NOMO-1 treated with dmso at 0.1 percent for 144 hours (cell line): ENCODE data around the gene ZNF746.
"Not testable (repeated sequence)": the region's sequence is repeated elsewhere in the genome, so short reads cannot be mapped to it uniquely, and the experiment has no call there.

Experiments used
- DNase-seq: peaks from one replicate; lab custom pipeline; 2025; ENCODE audit not compliant: unreplicated experiment; lab: John Stamatoyannopoulos, UW

ZNF746 gene

GRCh38 chr7:149497467-149498261, at the start of gene ZNF746:
Gene ZNF746 (minus strand): TSS chr7:149497809. CDS start chr7:149497536, 273 bp downstream.
- no peak for DNase-seq

DNA sequence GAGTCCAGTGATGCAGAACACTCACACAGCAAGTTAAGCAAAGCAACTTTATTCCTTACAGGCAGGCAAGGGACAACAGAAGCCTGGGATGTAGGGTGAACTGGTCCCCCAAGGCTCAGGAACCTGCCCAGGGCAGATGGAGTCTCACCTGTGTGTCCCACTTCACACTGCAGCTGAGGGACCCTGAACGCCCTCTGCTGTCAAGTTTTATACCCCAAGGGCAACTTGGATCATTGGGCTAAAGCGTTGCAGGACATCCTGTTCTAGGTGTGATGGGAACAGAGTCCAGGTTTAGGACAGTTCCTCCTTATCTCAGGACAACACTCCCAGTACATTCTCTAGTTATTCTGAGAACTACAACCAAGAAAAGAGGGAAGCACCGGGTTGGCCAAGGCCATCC, 49.5 kb upstream of the ZNF746 start:
- no peak for DNase-seq

- DNase-seq: no peak
These were observed 48.7 kb upstream of the ZNF746 start for GRCh38 chr7:149546331-149546730.

DNA sequence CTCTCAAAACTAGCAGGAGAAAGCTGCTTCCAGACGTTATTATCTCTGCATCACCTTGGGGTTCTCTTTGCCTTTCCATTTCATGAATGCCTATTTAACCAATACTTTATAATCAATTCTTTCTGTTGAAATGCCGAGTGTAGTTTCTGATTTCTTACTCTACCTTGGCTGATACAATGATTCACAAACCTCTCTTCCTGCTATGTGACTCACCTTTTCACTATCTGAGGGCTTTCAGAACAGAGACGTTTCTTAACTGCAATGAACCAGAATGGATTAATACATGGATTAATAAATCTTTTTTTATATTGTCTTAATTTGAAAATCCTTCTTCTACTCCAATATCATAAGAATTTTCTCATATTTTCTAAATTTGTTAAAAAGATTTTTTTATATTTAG, 46.4 kb upstream of the ZNF746 start:
- DNase-seq: no peak

DNA sequence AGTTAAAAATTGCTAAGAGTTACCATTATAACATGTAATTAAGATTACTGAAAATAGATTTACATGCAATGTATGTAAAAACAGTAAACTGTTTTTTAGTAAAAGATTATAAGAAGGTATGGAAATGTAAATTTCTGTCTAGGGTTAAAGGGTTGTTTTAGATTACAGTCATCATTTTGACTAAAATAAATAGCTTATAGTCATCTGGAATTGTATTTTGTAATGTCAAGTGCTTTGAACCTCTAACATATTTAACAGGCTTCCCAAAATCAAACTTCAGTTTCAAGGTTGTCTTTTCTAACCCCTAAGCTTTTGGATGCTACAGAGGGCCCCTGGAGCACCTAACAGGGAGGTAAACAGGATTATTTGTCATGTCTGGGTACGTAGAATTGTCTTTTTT, 35.0 kb upstream of the ZNF746 start:
- no peak for DNase-seq

- no peak for DNase-seq
These were observed 31.6 kb upstream of the ZNF746 start for GRCh38 chr7:149529136-149529718.

DNA sequence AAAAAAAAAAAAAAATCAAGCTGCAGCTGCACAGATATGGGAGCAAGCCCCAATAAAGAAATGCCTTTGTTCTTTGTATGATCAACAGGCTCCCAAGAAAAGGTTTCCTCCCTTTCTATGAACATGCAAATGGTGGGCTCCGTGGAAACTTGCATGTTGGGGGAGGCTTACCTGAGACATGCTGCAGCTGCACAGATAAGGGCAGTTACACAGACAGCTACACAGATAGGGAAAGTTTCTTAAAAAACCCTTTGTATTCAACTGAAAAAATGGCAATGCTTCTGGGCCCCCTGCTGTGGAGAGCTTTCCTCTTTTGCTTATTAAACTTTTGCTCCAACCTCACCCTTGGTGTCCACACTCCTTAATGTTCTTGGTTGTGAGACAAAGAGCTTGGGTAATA, 29.8 kb upstream of the ZNF746 start:
- DNase-seq: no peak

GRCh38 chr7:149525280-149525679, 27.7 kb upstream of the ZNF746 start:
- no peak for DNase-seq

DNA sequence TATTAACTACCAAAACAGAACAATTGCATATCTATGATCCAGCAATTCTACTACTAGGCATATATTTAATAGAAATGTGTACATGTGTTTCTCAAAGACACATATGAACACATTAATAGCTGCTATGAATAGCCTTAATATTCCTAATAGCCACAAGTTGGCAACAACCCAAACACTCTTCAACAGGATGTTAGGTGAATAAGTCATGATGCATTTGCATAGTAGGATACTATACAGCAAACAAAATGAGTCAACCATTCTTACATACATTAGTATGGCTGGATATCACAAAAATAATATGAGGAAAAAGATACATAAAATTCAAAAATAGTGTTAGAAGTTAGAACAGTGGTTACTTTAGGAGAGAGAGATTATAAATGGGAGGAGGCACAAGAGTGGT, 26.8 kb upstream of the ZNF746 start:
- no peak for DNase-seq

DNA sequence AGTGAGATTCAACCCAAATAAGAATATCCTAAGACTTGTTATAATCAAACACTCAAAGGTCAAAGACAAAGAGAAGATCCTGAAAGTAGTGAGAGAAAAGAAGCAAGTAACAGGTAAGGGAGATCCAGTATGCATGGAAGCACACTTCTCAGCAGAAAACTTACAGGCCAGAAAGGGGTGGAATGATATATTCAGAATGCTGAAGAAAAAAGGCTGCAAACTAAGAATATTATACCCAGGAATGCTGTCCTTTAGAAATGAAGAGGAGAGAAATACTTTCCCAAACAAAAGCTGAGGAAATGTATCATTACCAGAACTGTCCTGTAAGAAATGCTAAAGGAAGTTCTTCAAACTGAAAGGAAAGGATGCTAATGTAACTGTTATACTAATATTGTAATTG, 12.6 kb upstream of the ZNF746 start:
- DNase-seq: no peak

GRCh38 chr7:149509774-149510173, 12.2 kb upstream of the ZNF746 start:
- DNase-seq: no peak

GRCh38 chr7:149505551-149505950, 7.9 kb upstream of the ZNF746 start:
- no peak for DNase-seq

GRCh38 chr7:149501651-149502050, 4.0 kb upstream of the ZNF746 start:
- no peak for DNase-seq

- no peak for DNase-seq
These were observed 3.3 kb upstream of the ZNF746 start for GRCh38 chr7:149500910-149501309.

GRCh38 chr7:149500201-149500600, 2.6 kb upstream of the ZNF746 start:
- DNase-seq: no peak

GRCh38 chr7:149498811-149499210, 1.2 kb upstream of the ZNF746 start:
- no peak for DNase-seq

DNA sequence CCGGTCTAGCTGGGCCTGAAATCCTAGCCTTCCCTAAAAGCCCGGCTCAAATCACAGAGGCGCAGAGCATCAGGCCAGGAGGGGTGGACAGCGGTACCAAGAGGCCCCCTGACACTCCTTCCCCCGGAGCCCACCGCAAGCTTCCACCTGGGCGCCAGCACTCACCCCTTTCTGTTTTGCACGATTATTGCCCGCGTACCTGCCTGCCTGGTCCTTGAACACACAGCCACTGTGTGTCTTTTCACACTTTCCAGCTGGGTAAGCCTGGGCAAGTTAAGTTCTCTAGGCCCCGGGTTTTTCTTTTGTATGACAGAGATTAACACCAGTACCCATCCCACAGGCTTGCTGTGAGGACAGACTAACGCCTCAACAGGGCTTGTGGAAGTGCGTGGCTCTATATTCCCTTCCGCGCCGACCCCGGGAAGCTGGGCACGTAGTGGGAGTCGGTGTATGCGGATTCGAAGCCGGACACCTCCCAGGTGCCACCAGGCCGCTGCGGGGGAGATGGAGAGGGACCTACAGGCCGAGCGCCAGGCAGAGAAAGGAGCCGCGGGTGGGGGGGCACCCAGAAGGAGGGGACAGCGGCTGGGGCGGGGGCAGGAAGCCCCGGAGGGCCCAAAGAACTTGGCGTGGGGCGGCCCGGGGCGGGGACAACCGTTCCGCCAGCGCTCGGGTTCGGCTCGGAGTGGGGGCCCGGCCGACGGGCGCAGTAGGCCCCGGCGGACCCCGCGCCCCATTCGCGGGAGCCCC, 792 bp downstream of the ZNF746 start:
- no peak for DNase-seq

- DNase-seq: no peak
These were observed 1.6 kb downstream of the ZNF746 start for GRCh38 chr7:149495785-149496641.

DNA sequence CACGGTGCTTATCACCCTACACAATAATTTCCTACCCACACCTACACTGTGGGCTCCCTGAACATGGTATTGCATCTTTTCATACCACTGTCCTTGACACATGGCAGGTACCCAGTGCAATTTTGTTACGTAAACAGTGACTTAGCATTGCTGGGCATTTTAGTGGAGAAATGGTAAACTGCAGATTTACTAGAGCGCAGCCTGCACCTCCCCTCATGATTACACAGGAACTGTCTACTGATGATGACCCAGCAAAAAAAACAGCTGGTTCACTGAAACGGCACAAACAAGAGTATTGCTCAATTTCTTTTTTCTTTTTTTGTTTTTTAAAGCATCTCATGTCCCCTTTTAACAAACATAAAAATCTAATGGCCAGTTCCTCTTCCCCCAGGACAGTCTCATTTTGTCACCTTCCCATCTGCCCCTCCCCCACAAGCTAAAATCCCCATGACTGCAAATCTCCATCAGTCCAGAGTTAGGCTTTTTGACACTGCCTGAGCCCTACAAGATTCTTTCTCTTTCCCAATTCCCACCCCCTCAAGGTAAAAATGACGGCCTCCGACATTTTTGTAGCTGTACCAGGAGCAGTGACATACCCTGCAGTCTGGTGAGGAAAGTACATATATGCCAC, 2.8 kb downstream of the ZNF746 start:
- peak; percentile 7 for DNase-seq

DNA sequence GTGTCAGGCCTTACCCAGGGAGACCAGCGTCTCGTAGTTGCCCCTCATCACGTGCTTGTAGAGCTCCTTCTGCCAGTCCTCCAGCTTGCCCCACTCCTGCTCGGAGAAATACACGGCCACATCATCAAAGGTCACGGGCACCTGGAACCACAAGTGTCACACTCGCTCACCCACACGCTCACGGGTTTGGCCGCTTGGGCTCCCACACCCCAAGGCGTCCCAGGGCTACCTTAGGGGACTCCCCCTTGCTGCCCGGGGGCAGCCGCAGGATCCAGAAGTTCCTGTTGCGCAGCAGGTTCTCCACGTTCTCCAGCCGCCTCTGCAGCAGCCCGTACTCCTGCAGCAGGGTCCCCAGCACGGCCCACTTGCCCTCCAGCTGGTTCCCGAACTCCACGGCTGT, 3.6 kb downstream of the ZNF746 start:
- not testable (repeated sequence) for DNase-seq

GRCh38 chr7:149493366-149493765, 4.2 kb downstream of the ZNF746 start:
- DNase-seq: no peak
